ENCODE measurements around the gene DYRK1A. TPM values are rescaled to one million over a fixed set of nuclear protein-coding genes. Genes with fewer than 3 reads are reported as not detected.

Gene DYRK1A
- total and polyA plus RNA-seq, 2 of the 13 experiments (the other 11 are each of a cell fraction or from before 2014, with no cell fraction given): 24.6 to 34.2 TPM

DNA sequence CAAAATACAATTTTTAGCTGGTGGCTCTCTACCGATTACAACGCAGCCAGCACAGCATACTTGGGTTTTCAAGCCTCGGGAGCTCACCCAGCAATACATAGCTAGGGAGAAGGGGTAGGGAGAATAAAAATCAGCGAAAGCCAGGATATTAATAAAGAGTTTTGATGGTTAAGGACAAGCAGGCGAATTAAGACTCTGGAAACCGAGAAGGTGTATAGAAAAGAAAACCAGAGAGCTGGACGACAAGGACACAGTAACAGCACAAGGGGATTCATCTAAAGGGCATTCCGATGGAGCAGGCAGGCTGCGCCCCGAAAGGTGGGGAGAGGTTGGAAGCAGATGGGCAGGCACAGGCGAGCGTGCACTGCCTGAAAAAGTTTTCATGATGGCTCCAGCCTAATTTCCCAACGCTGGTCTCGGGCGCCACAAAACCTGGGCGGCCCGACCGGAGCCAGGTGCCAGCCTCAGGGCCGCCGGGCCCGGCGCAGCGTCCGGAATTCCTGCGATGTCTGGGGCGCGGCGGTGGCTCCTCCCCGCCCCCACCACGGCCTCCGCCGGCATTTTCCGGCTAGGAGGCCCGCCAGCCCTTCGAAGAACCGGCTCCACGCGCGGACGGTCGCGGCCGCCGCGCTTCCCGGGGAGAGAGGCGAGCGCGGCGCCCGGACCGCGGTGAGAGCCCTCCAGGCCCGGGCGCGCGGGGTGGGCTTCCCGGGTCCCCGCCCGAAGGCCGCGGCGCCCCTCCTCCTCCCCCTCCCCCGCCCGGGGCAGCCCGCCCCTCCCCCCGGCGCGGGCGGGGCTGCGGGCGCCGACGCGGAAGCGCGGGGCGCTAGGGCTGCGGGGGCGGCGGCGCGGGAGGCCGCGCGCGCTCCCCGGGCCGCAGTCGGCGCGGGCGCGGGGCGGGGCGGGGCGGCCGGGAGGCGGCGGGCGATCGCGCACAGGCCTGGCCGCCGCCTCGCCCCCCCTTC is 774 bp upstream of the DYRK1A start (continued):
- TF ChIP-seq, protein P1, sequence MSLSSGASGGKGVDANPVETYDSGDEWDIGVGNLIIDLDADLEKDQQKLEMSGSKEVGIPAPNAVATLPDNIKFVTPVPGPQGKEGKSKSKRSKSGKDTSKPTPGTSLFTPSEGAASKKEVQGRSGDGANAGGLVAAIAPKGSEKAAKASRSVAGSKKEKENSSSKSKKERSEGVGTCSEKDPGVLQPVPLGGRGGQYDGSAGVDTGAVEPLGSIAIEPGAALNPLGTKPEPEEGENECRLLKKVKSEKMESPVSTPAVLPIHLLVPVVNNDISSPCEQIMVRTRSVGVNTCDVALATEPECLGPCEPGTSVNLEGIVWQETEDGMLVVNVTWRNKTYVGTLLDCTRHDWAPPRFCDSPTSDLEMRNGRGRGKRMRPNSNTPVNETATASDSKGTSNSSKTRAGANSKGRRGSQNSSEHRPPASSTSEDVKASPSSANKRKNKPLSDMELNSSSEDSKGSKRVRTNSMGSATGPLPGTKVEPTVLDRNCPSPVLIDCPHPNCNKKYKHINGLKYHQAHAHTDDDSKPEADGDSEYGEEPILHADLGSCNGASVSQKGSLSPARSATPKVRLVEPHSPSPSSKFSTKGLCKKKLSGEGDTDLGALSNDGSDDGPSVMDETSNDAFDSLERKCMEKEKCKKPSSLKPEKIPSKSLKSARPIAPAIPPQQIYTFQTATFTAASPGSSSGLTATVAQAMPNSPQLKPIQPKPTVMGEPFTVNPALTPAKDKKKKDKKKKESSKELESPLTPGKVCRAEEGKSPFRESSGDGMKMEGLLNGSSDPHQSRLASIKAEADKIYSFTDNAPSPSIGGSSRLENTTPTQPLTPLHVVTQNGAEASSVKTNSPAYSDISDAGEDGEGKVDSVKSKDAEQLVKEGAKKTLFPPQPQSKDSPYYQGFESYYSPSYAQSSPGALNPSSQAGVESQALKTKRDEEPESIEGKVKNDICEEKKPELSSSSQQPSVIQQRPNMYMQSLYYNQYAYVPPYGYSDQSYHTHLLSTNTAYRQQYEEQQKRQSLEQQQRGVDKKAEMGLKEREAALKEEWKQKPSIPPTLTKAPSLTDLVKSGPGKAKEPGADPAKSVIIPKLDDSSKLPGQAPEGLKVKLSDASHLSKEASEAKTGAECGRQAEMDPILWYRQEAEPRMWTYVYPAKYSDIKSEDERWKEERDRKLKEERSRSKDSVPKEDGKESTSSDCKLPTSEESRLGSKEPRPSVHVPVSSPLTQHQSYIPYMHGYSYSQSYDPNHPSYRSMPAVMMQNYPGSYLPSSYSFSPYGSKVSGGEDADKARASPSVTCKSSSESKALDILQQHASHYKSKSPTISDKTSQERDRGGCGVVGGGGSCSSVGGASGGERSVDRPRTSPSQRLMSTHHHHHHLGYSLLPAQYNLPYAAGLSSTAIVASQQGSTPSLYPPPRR (CRISPR knock-in tag; IDR thresholded peaks at IDR 0.05; ENCODE audit: borderline replicate concordance): no peak
- no peak for TF ChIP-seq MXD4 (CRISPR knock-in tag; IDR thresholded peaks at IDR 0.05)
- TF ChIP-seq, protein P2, sequence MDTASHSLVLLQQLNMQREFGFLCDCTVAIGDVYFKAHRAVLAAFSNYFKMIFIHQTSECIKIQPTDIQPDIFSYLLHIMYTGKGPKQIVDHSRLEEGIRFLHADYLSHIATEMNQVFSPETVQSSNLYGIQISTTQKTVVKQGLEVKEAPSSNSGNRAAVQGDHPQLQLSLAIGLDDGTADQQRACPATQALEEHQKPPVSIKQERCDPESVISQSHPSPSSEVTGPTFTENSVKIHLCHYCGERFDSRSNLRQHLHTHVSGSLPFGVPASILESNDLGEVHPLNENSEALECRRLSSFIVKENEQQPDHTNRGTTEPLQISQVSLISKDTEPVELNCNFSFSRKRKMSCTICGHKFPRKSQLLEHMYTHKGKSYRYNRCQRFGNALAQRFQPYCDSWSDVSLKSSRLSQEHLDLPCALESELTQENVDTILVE (CRISPR knock-in tag; IDR thresholded peaks at IDR 0.05): 0 out of 2 replicates have a peak, but pooled peaks have one; percentile 53
- no peak for TF ChIP-seq ZNF678 (CRISPR knock-in tag; IDR thresholded peaks at IDR 0.05)
- TF ChIP-seq ZNF792 (CRISPR knock-in tag; IDR thresholded peaks at IDR 0.05): 0 out of 2 replicates have a peak, but pooled peaks have one; percentile 53
- peak; percentile 57; the same call in 1 of the 2 replicates for TF ChIP-seq TSC22D2 (CRISPR knock-in tag; IDR thresholded peaks at IDR 0.05; ENCODE audit: borderline replicate concordance)
- no peak for TF ChIP-seq HDAC2 (CRISPR knock-in tag; IDR thresholded peaks at IDR 0.05)
- TF ChIP-seq, protein P3, sequence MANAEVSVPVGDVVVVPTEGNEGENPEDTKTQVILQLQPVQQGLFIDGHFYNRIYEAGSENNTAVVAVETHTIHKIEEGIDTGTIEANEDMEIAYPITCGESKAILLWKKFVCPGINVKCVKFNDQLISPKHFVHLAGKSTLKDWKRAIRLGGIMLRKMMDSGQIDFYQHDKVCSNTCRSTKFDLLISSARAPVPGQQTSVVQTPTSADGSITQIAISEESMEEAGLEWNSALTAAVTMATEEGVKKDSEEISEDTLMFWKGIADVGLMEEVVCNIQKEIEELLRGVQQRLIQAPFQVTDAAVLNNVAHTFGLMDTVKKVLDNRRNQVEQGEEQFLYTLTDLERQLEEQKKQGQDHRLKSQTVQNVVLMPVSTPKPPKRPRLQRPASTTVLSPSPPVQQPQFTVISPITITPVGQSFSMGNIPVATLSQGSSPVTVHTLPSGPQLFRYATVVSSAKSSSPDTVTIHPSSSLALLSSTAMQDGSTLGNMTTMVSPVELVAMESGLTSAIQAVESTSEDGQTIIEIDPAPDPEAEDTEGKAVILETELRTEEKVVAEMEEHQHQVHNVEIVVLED (CRISPR knock-in tag; IDR thresholded peaks at IDR 0.05; ENCODE audit: borderline replicate concordance): 0 out of 2 replicates have a peak, but pooled peaks have one; percentile 7
- TF ChIP-seq, protein P4, sequence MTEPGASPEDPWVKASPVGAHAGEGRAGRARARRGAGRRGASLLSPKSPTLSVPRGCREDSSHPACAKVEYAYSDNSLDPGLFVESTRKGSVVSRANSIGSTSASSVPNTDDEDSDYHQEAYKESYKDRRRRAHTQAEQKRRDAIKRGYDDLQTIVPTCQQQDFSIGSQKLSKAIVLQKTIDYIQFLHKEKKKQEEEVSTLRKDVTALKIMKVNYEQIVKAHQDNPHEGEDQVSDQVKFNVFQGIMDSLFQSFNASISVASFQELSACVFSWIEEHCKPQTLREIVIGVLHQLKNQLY (CRISPR knock-in tag; IDR thresholded peaks at IDR 0.05): no peak
- TF ChIP-seq FOXA3 (CRISPR knock-in tag; IDR thresholded peaks at IDR 0.05): 0 out of 2 replicates have a peak, but pooled peaks have one; percentile 5
- no peak for TF ChIP-seq ZNF629 (CRISPR knock-in tag; conservative IDR thresholded peaks at IDR 0.05)
- TF ChIP-seq SPEN (CRISPR knock-in tag; IDR thresholded peaks at IDR 0.05; ENCODE audit: low read depth): no peak
- TF ChIP-seq SP5 (CRISPR knock-in tag; IDR thresholded peaks at IDR 0.05; ENCODE audit: borderline replicate concordance, low read depth): no peak
- TF ChIP-seq, protein P5, sequence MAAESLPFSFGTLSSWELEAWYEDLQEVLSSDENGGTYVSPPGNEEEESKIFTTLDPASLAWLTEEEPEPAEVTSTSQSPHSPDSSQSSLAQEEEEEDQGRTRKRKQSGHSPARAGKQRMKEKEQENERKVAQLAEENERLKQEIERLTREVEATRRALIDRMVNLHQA (CRISPR knock-in tag; IDR thresholded peaks at IDR 0.05): no peak
- TF ChIP-seq FOXA1 (IDR thresholded peaks at IDR 0.05): no peak
- TF ChIP-seq FOXA1 (CRISPR knock-in tag; IDR thresholded peaks at IDR 0.05): no peak
- TF ChIP-seq HHEX (CRISPR knock-in tag; IDR thresholded peaks at IDR 0.05): no peak
- TF ChIP-seq ZNF33A (CRISPR knock-in tag; IDR thresholded peaks at IDR 0.05; ENCODE audit: borderline replicate concordance): no peak
- TF ChIP-seq ZNF251 (CRISPR knock-in tag; IDR thresholded peaks at IDR 0.05): no peak
